ENCODE results near the gene MAP3K13.

Gene MAP3K13

DNA sequence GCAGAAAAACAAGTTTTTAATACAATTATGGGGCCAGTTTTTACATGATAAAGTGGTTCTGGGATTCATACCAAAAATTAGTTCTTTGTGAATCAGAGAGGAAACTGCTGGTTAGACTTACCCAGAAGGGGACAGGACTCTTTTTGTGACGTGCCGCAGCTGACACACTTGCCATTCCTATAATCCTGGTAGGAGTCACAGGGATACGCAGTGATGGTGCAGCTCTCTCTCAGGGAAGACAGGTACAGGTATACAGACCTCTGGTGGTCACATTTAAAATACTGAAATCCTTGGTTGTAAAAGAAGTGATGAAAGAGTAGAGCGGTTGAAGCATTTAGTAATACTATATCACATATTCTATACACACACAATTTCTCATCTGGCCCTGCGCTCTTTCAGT, 156.1 kb downstream of the MAP3K13 start:
- DNase-seq, result no peak

DNA sequence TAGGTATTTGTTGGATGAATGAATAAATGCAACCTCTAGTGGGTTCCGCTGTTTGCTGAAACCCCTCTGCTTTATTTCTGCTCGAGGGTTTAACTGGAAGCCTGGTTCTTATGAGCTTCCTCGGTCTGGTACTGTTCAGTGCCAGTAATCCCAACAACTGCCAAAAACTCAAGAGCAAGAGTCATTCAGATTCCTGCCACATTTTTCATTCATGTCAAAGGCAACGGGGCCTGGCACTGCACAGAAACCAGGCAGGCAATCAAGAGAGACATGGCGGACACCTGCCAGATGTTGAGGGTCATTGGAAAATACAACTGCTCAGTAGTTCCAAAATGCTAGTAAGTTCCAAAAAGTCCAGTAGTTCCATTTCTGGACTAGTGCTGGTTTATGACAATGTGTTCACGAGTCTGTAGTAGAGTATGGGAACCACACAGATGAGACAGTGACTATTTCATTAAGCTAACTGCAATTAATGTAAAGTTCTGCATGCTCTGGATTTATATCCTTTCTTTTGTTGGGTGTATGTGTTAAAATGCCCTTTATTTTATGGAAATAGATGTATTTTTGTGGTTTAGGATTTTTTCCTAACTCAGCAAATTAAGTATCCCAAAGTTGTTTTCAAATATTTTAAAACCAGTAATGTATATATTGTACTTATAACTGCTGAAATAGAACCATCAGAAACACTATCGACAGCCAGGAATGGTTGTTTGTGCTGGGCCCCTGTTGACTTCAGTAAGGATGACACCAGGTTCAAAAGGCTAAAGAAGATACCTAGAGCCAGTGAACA, 158.6 kb downstream of the MAP3K13 start:
- DNase-seq, result no peak

DNA sequence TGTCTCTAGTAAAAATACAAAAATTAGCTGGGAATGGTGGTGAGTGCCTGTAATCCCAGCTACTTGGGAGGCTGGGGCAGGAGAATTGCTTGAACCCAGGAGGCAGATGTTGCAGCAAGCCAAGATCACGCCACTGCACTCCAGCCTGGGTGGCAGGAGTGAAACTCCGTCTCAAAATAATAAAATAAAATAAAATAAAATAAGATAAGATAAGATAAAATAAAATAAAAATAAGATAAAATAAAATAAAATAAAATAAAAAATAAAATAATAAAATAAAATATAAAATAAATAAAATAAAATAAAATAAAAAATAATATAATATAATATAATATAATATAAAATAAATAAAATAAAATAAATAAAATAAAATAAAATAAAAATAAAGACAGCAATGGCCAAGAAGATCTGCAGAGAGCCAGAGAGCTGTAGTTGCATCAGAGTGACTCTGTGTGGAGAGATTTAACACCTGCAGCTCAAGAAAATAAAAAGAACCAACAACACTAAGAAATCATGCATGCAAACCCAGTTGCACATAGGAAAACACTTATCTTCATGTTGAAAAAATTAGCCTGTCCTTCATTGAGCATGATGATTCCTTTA, 163.5 kb downstream of the MAP3K13 start:
- no peak for DNase-seq

DNA sequence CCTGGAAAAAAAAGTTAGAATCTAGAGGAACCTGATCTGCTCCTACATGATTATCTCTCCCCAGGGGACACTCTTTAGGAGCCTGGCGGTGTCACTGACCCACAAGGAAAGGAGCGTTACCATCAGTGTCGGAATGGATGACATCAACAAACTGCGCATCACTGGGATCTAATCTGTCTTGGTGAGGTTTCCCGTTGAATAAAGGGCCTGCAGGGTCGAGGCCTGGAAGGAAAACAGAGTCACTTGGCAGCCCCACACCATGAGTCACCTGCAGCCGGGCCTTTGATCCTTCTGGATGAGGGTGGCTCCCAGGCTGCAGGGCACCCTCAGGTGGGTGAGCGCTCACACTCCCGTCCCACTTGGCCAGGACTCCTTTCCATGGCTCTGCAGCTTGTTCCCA, 164.4 kb downstream of the MAP3K13 start:
- no peak for DNase-seq

DNA sequence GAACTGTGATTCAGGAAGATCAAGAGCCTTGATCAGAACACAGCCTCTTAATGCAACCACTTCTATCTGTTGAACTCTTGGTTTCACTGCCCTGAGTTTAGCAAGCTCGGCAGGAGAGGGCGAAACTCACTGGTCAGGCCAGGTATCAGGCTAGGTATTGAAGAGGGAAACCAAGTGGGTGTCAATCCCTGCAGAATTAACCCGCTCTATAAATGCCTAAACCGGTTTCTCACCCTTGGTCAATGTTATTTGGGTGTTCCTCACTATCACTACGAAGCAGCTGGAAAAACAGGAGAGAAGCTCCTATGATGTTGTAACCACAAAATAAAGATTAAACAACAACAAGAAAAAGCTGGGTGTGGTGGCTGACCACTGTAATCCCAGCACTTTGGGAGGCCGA, 165.6 kb downstream of the MAP3K13 start:
- DNase-seq, result no peak

DNA sequence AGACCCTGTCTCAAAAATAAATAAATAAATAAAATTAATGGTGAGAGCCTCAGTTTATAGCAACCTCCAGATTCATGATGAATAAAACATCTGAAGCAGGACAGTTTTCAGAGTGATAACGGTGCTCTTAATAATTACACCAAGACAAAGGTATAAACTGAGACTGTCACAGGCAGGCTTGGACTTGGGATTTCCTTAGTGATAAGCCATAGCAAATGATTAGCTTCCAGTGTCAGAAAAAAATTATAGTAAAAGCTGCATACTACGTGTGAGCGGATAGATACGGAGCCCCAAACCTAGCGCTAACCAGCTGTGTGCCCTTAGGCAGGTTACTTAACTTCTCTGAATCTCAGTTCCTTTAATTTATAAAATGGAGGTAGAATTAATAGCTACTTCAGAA, 167.9 kb downstream of the MAP3K13 start:
- no peak for DNase-seq

DNA sequence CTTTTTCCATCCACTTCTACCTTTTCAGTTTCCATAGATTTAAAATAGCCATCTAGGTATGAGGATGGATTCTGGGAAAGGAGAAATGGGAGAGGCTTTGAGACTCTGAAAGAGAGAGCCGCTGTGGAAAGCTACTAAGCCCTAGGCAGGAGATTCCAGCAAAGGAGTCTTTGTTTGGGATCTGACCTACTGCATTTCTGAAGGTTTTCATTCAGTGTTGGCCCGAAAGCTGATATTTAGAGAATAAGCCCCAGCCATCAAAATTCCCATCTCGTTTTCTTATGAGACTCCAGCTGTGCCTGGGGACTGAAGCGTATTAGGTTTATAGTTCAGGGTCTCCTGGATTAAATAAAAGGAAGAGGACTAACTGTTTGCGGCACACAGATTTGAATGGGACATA, 170.0 kb downstream of the MAP3K13 start:
- no peak for DNase-seq

DNA sequence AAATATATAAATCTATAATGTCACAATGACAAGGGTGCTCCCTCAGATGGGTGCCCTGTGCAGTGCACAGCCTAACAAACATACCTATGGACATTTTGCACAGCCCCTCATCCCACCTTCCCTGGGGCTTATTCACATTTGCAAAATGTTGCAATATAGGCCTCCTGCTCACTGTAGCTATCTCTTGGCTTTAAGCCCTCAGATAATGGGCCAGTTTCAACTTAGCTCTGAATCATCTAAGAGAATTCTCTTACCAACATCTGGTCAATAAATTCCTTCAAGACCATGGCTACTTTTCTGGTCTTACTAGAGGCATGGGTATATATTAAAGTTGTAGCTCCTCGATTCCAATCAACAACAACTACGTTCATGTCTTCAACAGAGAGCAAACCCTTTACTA, 171.6 kb downstream of the MAP3K13 start:
- DNase-seq, result no peak

DNA sequence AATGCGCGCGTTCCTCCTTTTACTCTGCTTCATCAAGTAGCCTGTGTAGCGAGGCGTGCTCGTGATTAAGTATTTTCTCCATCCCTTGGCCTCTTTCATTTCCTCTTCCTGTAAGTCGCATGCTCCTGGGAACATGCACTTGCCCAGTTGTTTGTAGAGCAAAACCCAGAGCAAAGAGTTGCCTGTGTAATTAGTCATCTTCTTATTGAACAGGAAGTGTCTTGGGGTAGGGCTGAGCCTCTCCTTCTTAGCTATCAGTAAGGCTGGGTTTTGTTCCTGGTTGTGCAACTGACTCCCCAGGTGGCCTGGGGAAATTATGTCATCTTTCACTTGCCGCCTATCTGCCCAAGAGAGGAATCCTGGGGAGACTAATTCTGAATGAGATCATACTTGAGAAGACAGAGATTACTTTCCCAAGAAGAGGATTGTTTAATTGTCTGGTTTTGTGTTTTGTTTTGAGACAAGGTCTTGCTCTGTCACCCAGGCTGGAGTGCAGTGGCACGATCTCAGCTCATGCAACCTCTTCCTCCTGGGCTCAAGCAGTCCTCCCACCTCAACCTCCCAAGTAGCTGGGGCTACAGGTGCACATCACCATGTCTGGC, 174.5 kb downstream of the MAP3K13 start:
- no peak for DNase-seq
